ENCODE measurements around the gene TRIM52. TPM values are rescaled to one million over a fixed set of nuclear protein-coding genes. Genes with fewer than 3 reads are reported as not detected.

TRIM52 gene
- total and polyA plus RNA-seq, 2 of the 4 experiments (the other 2 are of a cell fraction), result 2.3 to 6.9 TPM

- no peak overlapping the region for H2AK9ac ChIP-seq (replicated peaks; ENCODE audit: low read depth, low read length, poor library complexity)
- H2BK120ac ChIP-seq (ENCODE audit: low read depth, low read length), result no peak overlapping the region
- H3K27me3 ChIP-seq (ENCODE audit: control insufficient read depth, insufficient read depth, low read length), result no peaks in the 10 kb centered on the region
- H4K91ac ChIP-seq (ENCODE audit: insufficient read depth, low read depth, low read length), result no peak overlapping the region
- ChIA-PET POLR2A (ENCODE audit: unreplicated experiment) (no interaction called here), CTCF (no interaction called here)
- dilution Hi-C loops (cut with HindIII; ENCODE audit: low sequenced_read_pairs, unreplicated experiment) (no loop called here), in situ Hi-C loops (cut with MboI; ENCODE audit: low sequenced_read_pairs) (no loop called here), intact Hi-C loops (cut with micrococcal nuclease) (no loop called here)
- no peak overlapping the region for H3K4me3 ChIP-seq (ENCODE audit: insufficient read depth, low read depth, low read length)
- TF ChIP-seq CTCF (conservative IDR thresholded peaks at IDR 0.05; ENCODE audit: low read depth, low read length) (no peak), CEBPB (IDR thresholded peaks at IDR 0.05; ENCODE audit: low read depth, low read length) (no peak), CHD1 (IDR thresholded peaks at IDR 0.05; ENCODE audit: low read depth, low read length) (no peak), FOS (IDR thresholded peaks at IDR 0.05; ENCODE audit: low read depth, low read length) (no peak), SMC3 (IDR thresholded peaks at IDR 0.05; ENCODE audit: low read depth, low read length) (no peak)
- H2AFZ ChIP-seq (replicated peaks; ENCODE audit: low read length, poor library complexity), result no peak overlapping the region
- no peaks in the 10 kb centered on the region for H3K9me3 ChIP-seq (ENCODE audit: control insufficient read depth, insufficient read depth, low read length)
- no peak overlapping the region for H3K14ac ChIP-seq (replicated peaks; ENCODE audit: low read depth, low read length)
- no TSS peak for BruUV-seq (replicated peaks)
- H3K4me2 ChIP-seq (ENCODE audit: low read depth, low read length), result no peak overlapping the region
- H3K18ac ChIP-seq (ENCODE audit: low read depth, low read length), result no peak overlapping the region
- H3K9me1 ChIP-seq (ENCODE audit: insufficient read depth, low read length), result no peaks in the 10 kb centered on the region
- H3K56ac ChIP-seq (ENCODE audit: extremely low read depth, insufficient read depth, low read length), result no peak overlapping the region
- DNase-seq (no peak), ATAC-seq (ENCODE audit: low read depth) (no peak)
- peaks cover 30% of the 10 kb centered on the region for H4K20me1 ChIP-seq (ENCODE audit: insufficient read depth, low read length)
- no CpG with 5 or more reads among the region's 7 CpGs for WGBS, 2 experiments (ENCODE audit: extremely low coverage in 2 of 2, insufficient read length in 1 of 2)
- no peaks in the 10 kb centered on the region for H3K4me1 ChIP-seq (ENCODE audit: control insufficient read depth, insufficient read depth, low read length)
- no peak overlapping the region for H2BK20ac ChIP-seq (ENCODE audit: low read depth, low read length)
- H2AK5ac ChIP-seq (ENCODE audit: low read depth, low read length), result no peak overlapping the region
- H3K27ac ChIP-seq (ENCODE audit: insufficient read depth, low read length), result no peak overlapping the region
- H2BK15ac ChIP-seq (ENCODE audit: low read depth, low read length), result no peak overlapping the region
- H2BK5ac ChIP-seq (ENCODE audit: low read depth, low read length, poor library complexity, severe bottlenecking), result no peak overlapping the region
- H3K23ac ChIP-seq (ENCODE audit: low read depth, low read length), result no peak overlapping the region
- H4K8ac ChIP-seq (ENCODE audit: low read depth in 2 of 2, low read length in 2 of 2), result no peak overlapping the region
- peaks cover 52% of the 10 kb centered on the region for H3K36me3 ChIP-seq (ENCODE audit: control insufficient read depth, insufficient read depth, low read length)
- no peak overlapping the region for H3K9ac ChIP-seq (ENCODE audit: low read depth, low read length)
- no peak overlapping the region for H3K4ac ChIP-seq (ENCODE audit: low read depth, low read length)
- peaks cover 11 to 22% of the 10 kb centered on the region in 2 experiments for H3K79me1 ChIP-seq (ENCODE audit: low read depth in 1 of 2, low read length in 2 of 2)
- no peak overlapping the region for H4K5ac ChIP-seq (ENCODE audit: low read depth, low read length)
These were observed 29.5 kb downstream of the TRIM52 start for GRCh38 chr5:181231432-181231831.

Measured in IMR-90 (cell line).